H1 (cell line): ENCODE measurements around the gene TOM1L2. TPM values are rescaled to one million over a fixed set of nuclear protein-coding genes. Genes with fewer than 3 reads are reported as not detected.

Experiments used
- CTCF ChIA-PET: fragments of 300-600 bp; sonication (Branson Sonifier 250); formaldehyde crosslinking; loops from one replicate; lab custom pipeline; 2021; ENCODE audit not compliant: partially characterized antibody; lab: Charles Lee
- POLR2A ChIA-PET: fragments of 300-600 bp; sonication (Branson Sonifier 250); formaldehyde crosslinking; loops from one replicate; lab custom pipeline; 2021; ENCODE audit warnings: inconsistent platforms; ENCODE audit not compliant: partially characterized antibody; lab: Charles Lee
- DNase-seq, 2 experiments: peaks; one replicate each; pipeline versions ENCODE4 v3.0.0 to v3.0.0-alpha.2; 2010 to 2022; ENCODE audit warnings: low spot score in 2 of 2, low read depth in 1 of 2, mixed read lengths in 1 of 2
- FAIRE-seq: peaks from 2 replicates; lab custom pipeline; 2011; peaks lifted over from hg19 to GRCh38; lab: Jason Lieb, UNC
- H2AFZ ChIP-seq: 2 replicates; pipeline ENCODE4 v1.8.1; 2012; ENCODE audit warnings: low read length, inconsistent platforms
- H2AK5ac ChIP-seq: 2 replicates; pipeline ENCODE4 v1.6.1; 2013; ENCODE audit warnings: low read depth, low read length
- H2BK120ac ChIP-seq: replicated peaks from 2 replicates; pipeline ENCODE3; 2013; ENCODE audit warnings: low read depth, low read length, inconsistent platforms
- H2BK12ac ChIP-seq: 2 replicates; pipeline ENCODE4 v1.6.1; 2013; ENCODE audit warnings: low read depth, low read length
- H2BK15ac ChIP-seq: 2 replicates; pipeline ENCODE4 v1.6.1; 2013; ENCODE audit warnings: low read length
- H2BK20ac ChIP-seq: 2 replicates; pipeline ENCODE4 v1.6.1; 2013; ENCODE audit warnings: low read length
- H2BK5ac ChIP-seq: 2 replicates; pipeline ENCODE4 v1.6.1; 2013; ENCODE audit warnings: low read depth, low read length
- H3K14ac ChIP-seq: 2 replicates; pipeline ENCODE4 v1.6.1; 2013; ENCODE audit warnings: inconsistent platforms; ENCODE audit not compliant: insufficient read length
- H3K18ac ChIP-seq: 2 replicates; pipeline ENCODE4 v1.6.1; 2013; ENCODE audit warnings: low read length; ENCODE audit errors: extremely low read depth
- H3K23ac ChIP-seq: 2 replicates; pipeline ENCODE4 v1.6.1; 2013; ENCODE audit warnings: inconsistent platforms; ENCODE audit not compliant: insufficient read length
- H3K23me2 ChIP-seq: 2 replicates; pipeline ENCODE4 v1.6.1; 2013; ENCODE audit warnings: low read depth, low read length
- H3K27ac ChIP-seq: 2 replicates; pipeline ENCODE4 v1.6.1; 2011; ENCODE audit warnings: low read depth, low read length, inconsistent platforms
- H3K27me3 ChIP-seq, 4 experiments: replicated peaks in 1 of 4; 1 replicate in 1 of 4; 2 replicates in 3 of 4; pipeline versions ENCODE4 v1.6.1 to v1.8.1; 2011 to 2013; ENCODE audit warnings: low read length in 3 of 4, mild to moderate bottlenecking in 3 of 4, inconsistent platforms in 2 of 4, mixed read lengths in 2 of 4, moderate library complexity in 1 of 4; ENCODE audit not compliant: control insufficient read depth in 3 of 4, insufficient read depth in 3 of 4; ENCODE audit errors: extremely low read depth in 1 of 4
- H3K36me3 ChIP-seq, 4 experiments: 2 replicates each; pipeline versions ENCODE4 v1.6.1 to v1.8.1; 2011 to 2013; ENCODE audit warnings: mild to moderate bottlenecking in 4 of 4, low read length in 3 of 4, moderate library complexity in 2 of 4, control low read depth in 1 of 4, inconsistent platforms in 1 of 4; ENCODE audit not compliant: insufficient read depth in 4 of 4, control insufficient read depth in 2 of 4
- H3K4ac ChIP-seq: replicated peaks from 2 replicates; pipeline ENCODE3; 2013; ENCODE audit warnings: low read length, low read depth, mixed read lengths, inconsistent platforms; ENCODE audit not compliant: insufficient read length
- H3K4me1 ChIP-seq, 4 experiments: replicated peaks in 1 of 4; 1 replicate in 1 of 4; 2 replicates in 3 of 4; pipeline versions ENCODE4 v1.6.1 to v1.8.1; 2011 to 2013; ENCODE audit warnings: low read length in 3 of 4, inconsistent platforms in 2 of 4, mixed read lengths in 1 of 4; ENCODE audit not compliant: insufficient read depth in 4 of 4, control insufficient read depth in 3 of 4
- H3K4me2 ChIP-seq, 2 experiments: 2 replicates each; pipeline versions ENCODE4 v1.6.1 to v1.8.1; 2011 to 2013; ENCODE audit warnings: low read depth in 2 of 2, low read length in 2 of 2, control low read depth in 1 of 2, inconsistent platforms in 1 of 2, mild to moderate bottlenecking in 1 of 2; ENCODE audit not compliant: insufficient read depth in 1 of 2
- H3K4me3 ChIP-seq, 4 experiments: fragments of 200-600, 300-600 bp in 1 of 4; sonication (generic), shearing (Covaris generic), sonication (Bioruptor Twin) in 1 of 4; 2 replicates each; pipeline versions ENCODE4 v1.5.1 to v1.8.1; 2011 to 2016; ENCODE audit warnings: low read length in 4 of 4, low read depth in 3 of 4, control low read depth in 2 of 4, inconsistent platforms in 2 of 4, mild to moderate bottlenecking in 2 of 4, mixed read lengths in 1 of 4, moderate library complexity in 1 of 4; ENCODE audit not compliant: insufficient read depth in 2 of 4; ENCODE audit errors: extremely low read depth in 1 of 4
- H3K56ac ChIP-seq: replicated peaks from 2 replicates; pipeline ENCODE3; 2013; ENCODE audit warnings: low read depth, mild to moderate bottlenecking, mixed read lengths, low read length, inconsistent platforms; ENCODE audit not compliant: insufficient read length
- H3K79me1 ChIP-seq: 2 replicates; pipeline ENCODE4 v1.6.1; 2013; ENCODE audit warnings: low read depth, low read length, control low read depth
- H3K79me2 ChIP-seq, 2 experiments: 2 replicates each; pipeline versions ENCODE4 v1.6.1 to v1.8.1; 2012 to 2013; ENCODE audit warnings: low read length in 2 of 2, mild to moderate bottlenecking in 2 of 2, inconsistent platforms in 1 of 2; ENCODE audit not compliant: insufficient read depth in 2 of 2, control insufficient read depth in 1 of 2
- H3K9ac ChIP-seq, 4 experiments: replicated peaks in 1 of 4; 1 replicate in 1 of 4; 2 replicates in 3 of 4; pipeline versions ENCODE4 v1.6.1 to v1.8.1; 2011 to 2013; ENCODE audit warnings: low read depth in 3 of 4, low read length in 3 of 4, control low read depth in 2 of 4, mild to moderate bottlenecking in 2 of 4, moderate library complexity in 2 of 4, inconsistent platforms in 1 of 4; ENCODE audit errors: extremely low read depth in 1 of 4
- H3K9me3 ChIP-seq, 2 experiments: 2 replicates each; pipeline versions ENCODE4 v1.6.1 to v1.8.1; 2012 to 2013; ENCODE audit warnings: mild to moderate bottlenecking in 2 of 2, moderate library complexity in 2 of 2, control low read depth in 1 of 2, inconsistent platforms in 1 of 2, low read depth in 1 of 2, low read length in 1 of 2, mixed read lengths in 1 of 2; ENCODE audit not compliant: insufficient read depth in 2 of 2
- H4K20me1 ChIP-seq, 2 experiments: replicated peaks in 1 of 2; 2 replicates each; pipeline versions ENCODE3 to v1.8.1; 2011 to 2013; ENCODE audit warnings: inconsistent platforms in 2 of 2, low read length in 2 of 2, mild to moderate bottlenecking in 1 of 2; ENCODE audit not compliant: insufficient read depth in 2 of 2, control insufficient read depth in 1 of 2
- H4K5ac ChIP-seq: 2 replicates; pipeline ENCODE4 v1.6.1; 2013; ENCODE audit warnings: low read length, low read depth, mixed read lengths, inconsistent platforms; ENCODE audit not compliant: insufficient read length
- H4K8ac ChIP-seq: 2 replicates; pipeline ENCODE4 v1.8.0; 2013; ENCODE audit warnings: mild to moderate bottlenecking, moderate library complexity, low read length, inconsistent platforms; ENCODE audit not compliant: insufficient read depth; ENCODE audit errors: extremely low read depth
- H4K91ac ChIP-seq: replicated peaks from 2 replicates; pipeline ENCODE3; 2013; ENCODE audit warnings: low read length, mixed read lengths, inconsistent platforms; ENCODE audit not compliant: insufficient read length
- BCL11A ChIP-seq, 2 experiments: IDR thresholded peaks; one replicate each; pipeline ENCODE4 v1.6.1; 2011; ENCODE audit warnings: low read depth in 2 of 2, low read length in 2 of 2, mild to moderate bottlenecking in 2 of 2
- CEBPB ChIP-seq: IDR thresholded peaks from 2 replicates; pipeline ENCODE4 v1.6.1; 2012; ENCODE audit warnings: low read depth, low read length
- CHD2 ChIP-seq: IDR thresholded peaks from 2 replicates; pipeline ENCODE4 v1.6.1; 2012; ENCODE audit warnings: low read length, improper control_type of control experiment
- EGR1 ChIP-seq: IDR thresholded peaks from 2 replicates; pipeline ENCODE4 v1.6.1; 2011; ENCODE audit warnings: low read depth, low read length, borderline replicate concordance
- FOSL1 ChIP-seq: IDR thresholded peaks from 2 replicates; pipeline ENCODE4 v1.6.1; 2011; ENCODE audit warnings: mild to moderate bottlenecking, low read depth, low read length, moderate library complexity; ENCODE audit not compliant: insufficient read depth
- GABPA ChIP-seq: IDR thresholded peaks from 2 replicates; pipeline ENCODE4 v1.6.1; 2011; ENCODE audit warnings: mild to moderate bottlenecking, low read length, moderate library complexity, borderline replicate concordance; ENCODE audit not compliant: insufficient read depth
- GTF2F1 ChIP-seq: IDR thresholded peaks from 2 replicates; pipeline ENCODE4 v1.6.1; 2012; ENCODE audit warnings: low read depth, low read length, improper control_type of control experiment, borderline replicate concordance
- NANOG ChIP-seq: IDR thresholded peaks from 2 replicates; pipeline ENCODE4 v1.6.1; 2011; ENCODE audit warnings: low read length, low read depth, mild to moderate bottlenecking, inconsistent platforms; ENCODE audit not compliant: insufficient read depth, poor library complexity, severe bottlenecking
- PHF8 ChIP-seq: fragments of 200-600 bp; sonication (generic); conservative IDR thresholded peaks from 2 replicates; pipeline ENCODE4 v1.7.1; 2012; ENCODE audit warnings: low read depth, mild to moderate bottlenecking, inconsistent platforms, low read length, moderate library complexity
- POLR2AphosphoS5 ChIP-seq: IDR thresholded peaks from 2 replicates; pipeline ENCODE4 v1.6.1; 2011; ENCODE audit warnings: low read depth, low read length
- SP1 ChIP-seq: IDR thresholded peaks from 2 replicates; pipeline ENCODE4 v1.6.1; 2011; ENCODE audit warnings: low read depth, low read length
- TBP ChIP-seq: IDR thresholded peaks from 2 replicates; pipeline ENCODE4 v1.6.1; 2011; ENCODE audit warnings: low read depth, low read length, improper control_type of control experiment
- WGBS, 2 experiments: shearing (Covaris generic) in 1 of 2; methylation state at CpG; one replicate each; pipeline versions ENCODE4 v1.1.6 to v1.1.7; 2013 to 2015; ENCODE audit warnings: low lambda C conversion rate in 2 of 2, mixed read lengths in 2 of 2, inconsistent platforms in 1 of 2, low coverage in 1 of 2, missing lambda C conversion rate in 1 of 2; ENCODE audit not compliant: insufficient replicate concordance in 2 of 2, insufficient coverage in 1 of 2, insufficient read length in 1 of 2; ENCODE audit errors: extremely low coverage in 1 of 2, missing lambda C conversion rate in 1 of 2; 5-methylcytosine and 5-hydroxymethylcytosine counted together
- polyA plus RNA-seq, 7 experiments: library from polyadenylated mRNA; depleted of rRNA in 3 of 7; stranded (reverse) in 5 of 7; unstranded in 2 of 7; fragments of >200 nt in 5 of 7; fragments of 200-250 nt in 2 of 7; gene quantifications; 1 replicate in 5 of 7; 2 replicates in 1 of 7; 4 replicates in 1 of 7; pipeline versions ENCODE4 v1.2.1 to v1.2.3, GENCODE V29; 2011 to 2013; ENCODE audit warnings: missing spikeins in 2 of 7, mixed read lengths in 2 of 7
- total RNA-seq: library from RNA; stranded (reverse); fragmentation: NEBNext Ultra II Directional; extraction: Animal tissue kit (Norgen Biotek cat#: 25700); gene quantifications from 2 replicates; pipeline ENCODE4 v1.2.1, GENCODE V29; 2021
- TF ChIP-seq, protein P1 (sequence below): IDR thresholded peaks from 2 replicates; pipeline ENCODE4 v1.6.1; 2012; ENCODE audit warnings: low read length, inconsistent platforms

The TOM1L2 gene
- total and polyA plus RNA-seq, 2 of the 8 experiments (the other 6 are each of a cell fraction or from before 2014, with no cell fraction given) = 2.0 to 3.4 TPM

DNA sequence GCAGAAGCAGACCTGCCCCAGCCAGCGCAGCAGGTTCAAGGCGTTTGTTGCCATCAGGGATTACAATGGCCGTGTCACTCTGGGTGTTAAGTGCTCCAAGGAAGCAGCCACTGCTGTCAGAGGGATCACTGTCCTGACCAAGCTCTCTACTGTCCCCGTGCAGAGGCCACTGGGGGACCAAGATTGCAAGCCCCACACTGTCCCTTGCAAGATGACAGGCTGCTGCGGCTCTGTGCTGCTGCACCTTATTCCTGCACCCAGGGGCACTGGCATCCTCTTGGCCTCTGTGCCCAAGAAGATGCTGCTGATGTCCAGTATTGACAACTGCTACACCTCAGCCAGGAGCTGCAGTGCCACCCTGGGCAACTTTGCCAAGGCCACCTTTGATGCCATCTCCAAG is 39.1 kb upstream of the TOM1L2 start:
- POLR2A ChIA-PET = no interaction called here

More for the DNA sequence above, 39.1 kb upstream of the TOM1L2 start:
- FAIRE-seq (no peak), DNase-seq (no peak)
- Histone ChIP-seq H3K23me2 (no peaks in the 10 kb centered on the region), H3K4ac (no peak overlapping the region), H4K20me1 (peaks cover 2 to 5% of the 10 kb centered on the region in 2 experiments), H3K4me3 (no peak overlapping the region), H2BK120ac (no peak overlapping the region), H3K18ac (no peak overlapping the region), H3K4me2 (no peak overlapping the region), H2AFZ (no peak overlapping the region), H4K8ac (no peak overlapping the region; the same call in 1 of the 2 replicates), H3K79me1 (no peaks in the 10 kb centered on the region; the same call in 1 of the 2 replicates), H3K27me3 (no peaks in the 10 kb centered on the region), H2BK15ac (no peak overlapping the region), H3K14ac (no peak overlapping the region), H2BK12ac (no peak overlapping the region), H3K79me2 (no peaks in the 10 kb centered on the region), H3K56ac (no peak overlapping the region), H4K5ac (no peak overlapping the region), H4K91ac (no peak overlapping the region), H3K27ac (no peak overlapping the region), H3K9ac (no peak overlapping the region), H3K4me1 (peaks cover 0 to 7% (median 0%) of the 10 kb centered on the region in 4 experiments; a peak in 1 of 7 replicates), H2AK5ac (no peak overlapping the region), H3K9me3 (no peaks in the 10 kb centered on the region), H2BK5ac (no peak overlapping the region), H3K36me3 (no peaks in the 10 kb centered on the region; a peak in 1 of 8 replicates), H2BK20ac (no peak overlapping the region), H3K23ac (no peak overlapping the region)
- WGBS, 2 experiments = 95% methylated on average over 5 of the region's 5 CpGs; no CpG with 5 or more reads in 1 of the 2 experiments
- TF ChIP-seq EGR1 (no peak), FOSL1 (no peak), BCL11A (IDR thresholded peaks at IDR 0.05; ENCODE audit: low read depth in 2 of 2, low read length in 2 of 2) (no peak), PHF8 (no peak), CHD2 (no peak), GABPA (no peak), CEBPB (no peak), TBP (no peak), GTF2F1 (no peak), SP1 (no peak), POLR2AphosphoS5 (no peak), NANOG (no peak)
- TF ChIP-seq, protein P1, sequence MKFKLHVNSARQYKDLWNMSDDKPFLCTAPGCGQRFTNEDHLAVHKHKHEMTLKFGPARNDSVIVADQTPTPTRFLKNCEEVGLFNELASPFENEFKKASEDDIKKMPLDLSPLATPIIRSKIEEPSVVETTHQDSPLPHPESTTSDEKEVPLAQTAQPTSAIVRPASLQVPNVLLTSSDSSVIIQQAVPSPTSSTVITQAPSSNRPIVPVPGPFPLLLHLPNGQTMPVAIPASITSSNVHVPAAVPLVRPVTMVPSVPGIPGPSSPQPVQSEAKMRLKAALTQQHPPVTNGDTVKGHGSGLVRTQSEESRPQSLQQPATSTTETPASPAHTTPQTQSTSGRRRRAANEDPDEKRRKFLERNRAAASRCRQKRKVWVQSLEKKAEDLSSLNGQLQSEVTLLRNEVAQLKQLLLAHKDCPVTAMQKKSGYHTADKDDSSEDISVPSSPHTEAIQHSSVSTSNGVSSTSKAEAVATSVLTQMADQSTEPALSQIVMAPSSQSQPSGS = no peak
- CTCF ChIA-PET = interaction anchor here (1.7 kb wide), 1 partner anchor 17 kb away, joined by 4 read pairs; no protein-coding TSS in a partner anchor
